Fibroblast of pulmonary artery (primary cell): ENCODE data around the gene OR9A4.

Experiments used
- DNase-seq: peaks from one replicate; pipeline ENCODE4 v3.0.0-alpha.2; 2010; ENCODE audit warnings: low read depth
- H3K4me3 ChIP-seq: replicated peaks from 2 replicates; pipeline ENCODE4 v1.5.1; 2011; ENCODE audit warnings: low read depth, mild to moderate bottlenecking, control low read depth, low read length, moderate library complexity
- CTCF ChIP-seq: IDR thresholded peaks from 2 replicates; pipeline ENCODE4 v1.5.1; 2011; ENCODE audit warnings: mild to moderate bottlenecking, control low read depth, low read length, inconsistent platforms; ENCODE audit errors: missing control alignments

OR9A4 gene

DNA sequence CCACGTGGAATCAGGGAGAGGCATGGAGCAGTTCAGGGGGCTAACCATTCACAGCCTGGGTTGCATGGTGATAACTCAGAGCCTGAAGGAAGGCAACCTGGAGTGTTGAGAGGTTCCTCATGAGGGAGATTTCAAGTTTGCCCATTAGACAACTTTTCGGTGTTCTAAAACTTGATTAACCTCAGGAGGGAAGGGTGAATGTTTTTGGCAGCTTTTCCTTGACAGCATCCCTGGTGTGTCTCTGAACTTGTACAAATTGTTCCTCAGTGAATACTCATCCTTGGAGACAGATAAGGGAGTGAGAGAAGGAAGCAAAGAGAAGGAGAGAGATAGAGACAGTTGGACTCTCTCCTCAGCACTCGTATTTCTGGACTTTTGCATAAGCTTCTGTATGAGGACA is at the start of gene OR9A4:
TSS of gene OR9A4 (plus strand) at position 301 of the 400 bp plus-strand sequence. CDS start 2,477 bp downstream, outside the sequence.
- TF ChIP-seq CTCF = no peak
- no peak for DNase-seq
- H3K4me3 ChIP-seq = no peak within 1 kb of the TSS

- TF ChIP-seq CTCF = no peak
- no peak for DNase-seq
- no peak overlapping the region for H3K4me3 ChIP-seq
These were observed 49.2 kb upstream of the OR9A4 start for GRCh38 chr7:141866974-141867373.

- TF ChIP-seq CTCF = no peak
- no peak for DNase-seq
- no peak overlapping the region for H3K4me3 ChIP-seq
These were observed 43.3 kb upstream of the OR9A4 start for GRCh38 chr7:141872931-141873330.

DNA sequence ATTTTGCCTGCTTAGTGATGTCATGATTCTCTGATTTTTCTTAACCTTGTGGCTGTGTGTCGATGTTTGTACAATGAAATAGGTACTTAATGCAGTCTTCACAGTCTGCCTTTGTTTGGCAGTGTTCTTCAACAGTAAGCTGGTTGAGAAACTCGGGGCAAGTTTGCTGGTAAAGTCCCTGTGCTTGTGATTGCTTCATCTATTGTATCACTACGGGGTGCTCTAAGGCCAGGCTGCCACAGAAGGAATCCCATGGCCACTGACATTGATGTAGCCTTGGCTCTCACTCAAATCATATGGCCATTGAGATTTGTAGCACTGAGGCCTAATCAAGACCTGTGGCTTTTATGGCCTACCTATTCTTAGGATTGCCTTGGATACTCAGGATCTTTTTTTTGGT is 41.4 kb upstream of the OR9A4 start:
- no peak for TF ChIP-seq CTCF
- no peak overlapping the region for H3K4me3 ChIP-seq
- DNase-seq = no peak

DNA sequence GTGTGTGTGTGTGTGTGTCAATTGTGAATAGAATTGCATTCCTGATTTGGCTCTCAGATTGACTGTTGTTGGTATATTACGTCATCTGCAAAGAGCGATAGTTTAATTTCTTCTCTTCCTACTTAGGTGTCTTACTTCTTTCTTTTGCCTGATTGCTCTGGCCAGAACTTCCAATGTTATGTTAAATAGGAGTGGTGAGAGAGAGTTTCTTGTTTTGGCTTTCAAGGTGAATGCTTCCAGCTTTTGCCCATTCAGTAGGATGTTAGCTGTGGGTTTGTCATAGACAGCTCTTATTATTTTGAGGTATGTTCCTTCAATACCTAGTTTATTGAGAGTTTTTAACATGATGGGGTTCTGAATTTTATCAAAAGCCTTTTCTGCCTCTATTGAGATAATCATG is 40.7 kb upstream of the OR9A4 start:
- no peak for DNase-seq
- no peak overlapping the region for H3K4me3 ChIP-seq

GRCh38 chr7:141876371-141876770 is 39.8 kb upstream of the OR9A4 start:
- TF ChIP-seq CTCF = no peak
- DNase-seq = no peak
- H3K4me3 ChIP-seq = no peak overlapping the region

More for the DNA sequence above, 40.7 kb upstream of the OR9A4 start:
- TF ChIP-seq CTCF = no peak

DNA sequence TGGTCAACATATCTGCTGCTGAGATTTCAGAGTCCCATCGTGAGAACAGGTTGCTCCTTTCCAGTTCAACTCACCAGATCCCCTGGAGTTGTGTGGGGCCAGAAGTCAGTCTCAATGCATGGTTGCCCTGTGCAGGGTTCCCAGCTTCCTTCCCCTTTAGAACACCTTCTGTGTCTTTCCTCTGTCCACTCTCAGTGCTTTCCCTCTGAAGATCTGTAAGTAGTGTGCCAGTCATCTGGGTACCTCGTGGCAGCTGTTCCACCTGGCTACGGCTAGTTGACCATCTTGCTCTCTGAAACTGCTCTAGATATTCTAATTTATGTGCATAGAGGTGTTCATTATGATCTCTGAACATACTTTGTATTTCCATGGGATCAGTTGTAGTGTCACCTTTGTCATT is 38.8 kb upstream of the OR9A4 start:
- TF ChIP-seq CTCF = no peak
- no peak for DNase-seq
- H3K4me3 ChIP-seq = no peak overlapping the region
